HG03432 (cell line): Measurements from ENCODE around the gene DMRT3.

Source experiments
- ATAC-seq: cut with Tn5 transposase; IDR thresholded peaks from one replicate; pipeline ENCODE4 v1.9.1; 2021; ENCODE audit warnings: mild to moderate bottlenecking, moderate library complexity; ENCODE audit not compliant: unreplicated experiment

DMRT3 gene

DNA sequence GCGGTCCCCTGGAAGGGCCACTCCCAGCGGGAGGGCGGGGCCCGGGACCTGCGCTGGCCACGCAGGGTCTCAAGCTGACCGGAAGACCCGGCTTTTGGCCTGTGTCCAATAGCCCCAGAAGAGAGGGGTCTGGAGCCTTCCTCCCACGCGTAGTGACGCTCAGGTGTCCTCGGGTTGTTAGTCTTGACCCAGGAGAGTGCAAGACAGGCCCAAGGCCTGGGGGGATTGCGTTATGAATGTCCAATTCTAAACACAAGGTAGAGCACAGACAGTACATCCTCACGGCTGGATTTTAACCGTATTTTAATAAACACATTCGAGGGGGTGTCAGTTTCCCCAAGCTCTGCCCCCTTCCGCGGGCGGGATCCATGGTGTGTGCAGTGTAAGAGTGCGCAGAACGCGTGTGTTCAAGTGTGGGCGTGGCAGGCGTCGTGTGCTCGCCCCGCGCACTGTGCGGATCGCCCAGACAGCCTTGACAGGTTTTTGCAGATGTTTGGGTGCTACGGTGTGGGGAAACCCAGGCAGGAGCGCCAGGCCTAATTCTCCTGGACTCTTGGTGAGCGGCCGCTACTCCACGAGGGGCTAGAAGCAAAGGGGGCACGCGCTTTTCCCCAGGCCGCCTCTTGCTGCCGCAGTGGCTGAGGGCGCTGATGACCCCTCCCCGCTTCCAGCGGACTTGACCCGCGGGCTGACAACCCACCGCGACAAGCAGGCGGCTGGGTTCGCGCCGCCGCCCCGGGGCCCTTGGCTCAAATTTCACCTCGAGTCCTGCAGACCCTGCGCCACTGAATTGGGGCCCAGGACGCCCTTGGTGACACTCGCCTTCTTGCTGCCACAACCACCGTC lies 6.1 kb upstream of the DMRT3 start:
- no peak for ATAC-seq

DNA sequence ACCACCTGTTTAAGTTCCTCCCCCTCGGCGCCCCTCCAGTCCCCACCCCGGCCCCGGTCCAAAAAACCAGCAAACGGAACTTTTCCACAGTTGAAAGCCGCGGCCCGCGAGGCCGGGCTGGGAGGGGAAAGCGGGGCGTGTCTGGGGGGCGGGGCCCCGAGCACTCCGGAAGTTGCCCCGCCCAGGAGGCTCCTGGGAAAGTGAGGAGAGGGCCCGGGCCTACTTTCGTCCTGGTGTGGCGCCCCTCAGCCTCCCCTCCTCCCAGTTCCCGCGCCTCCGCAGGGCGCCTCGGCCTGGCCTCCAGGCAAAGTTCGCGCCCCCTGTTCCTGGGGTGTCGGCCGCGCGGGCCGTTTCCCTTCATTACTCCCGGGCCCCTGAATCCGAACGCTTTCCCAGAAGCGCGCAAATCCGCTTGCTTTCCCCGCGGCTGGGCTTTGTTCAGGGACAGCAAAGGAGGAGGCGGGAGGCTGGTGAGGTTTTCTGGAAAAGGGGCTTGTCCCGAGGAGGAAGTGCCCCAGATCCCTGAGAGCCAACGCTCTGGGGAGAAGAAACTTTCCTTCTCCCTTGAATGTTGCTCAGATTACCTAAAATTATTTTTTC lies 4.5 kb upstream of the DMRT3 start:
- no peak for ATAC-seq

DNA sequence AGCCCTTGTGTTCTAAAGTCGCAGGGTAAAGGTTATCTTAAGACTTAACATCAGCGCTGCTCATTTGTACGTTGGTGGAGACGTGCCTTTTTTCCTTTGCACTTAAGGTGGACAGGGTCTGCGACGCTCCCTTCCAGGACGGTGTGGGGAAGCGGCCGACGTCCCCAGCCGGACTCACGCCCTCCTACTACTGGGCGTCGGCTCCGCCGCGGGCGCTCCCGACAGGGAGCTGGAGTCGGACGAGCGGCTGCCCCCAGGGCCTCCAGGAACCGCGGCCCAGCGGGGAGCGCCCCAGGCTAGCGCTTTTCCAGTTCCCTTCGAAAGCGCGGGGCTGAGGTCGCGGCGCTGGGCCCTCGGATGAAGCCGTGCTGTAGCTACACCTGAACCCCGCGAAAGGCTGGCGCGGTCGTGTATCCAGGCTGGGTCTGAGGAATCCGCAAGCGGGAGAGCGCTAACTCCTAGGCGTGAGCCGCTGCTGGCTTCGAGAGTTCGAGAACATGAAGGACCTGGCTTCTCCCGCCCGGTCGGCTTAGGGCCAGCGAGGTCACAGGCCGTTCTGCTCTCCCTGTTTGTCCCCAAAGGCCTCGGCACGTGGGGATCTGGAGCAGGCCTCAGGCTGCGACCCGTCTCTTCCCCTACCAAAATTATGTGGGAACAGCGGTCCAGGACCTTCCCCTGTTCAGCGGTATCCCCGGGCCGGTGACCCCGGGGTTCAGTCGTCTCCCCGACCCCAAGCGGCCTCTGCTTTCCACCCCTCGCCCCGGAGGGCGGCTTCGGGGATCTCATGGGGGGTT lies 3.8 kb upstream of the DMRT3 start:
- ATAC-seq: no peak

DNA sequence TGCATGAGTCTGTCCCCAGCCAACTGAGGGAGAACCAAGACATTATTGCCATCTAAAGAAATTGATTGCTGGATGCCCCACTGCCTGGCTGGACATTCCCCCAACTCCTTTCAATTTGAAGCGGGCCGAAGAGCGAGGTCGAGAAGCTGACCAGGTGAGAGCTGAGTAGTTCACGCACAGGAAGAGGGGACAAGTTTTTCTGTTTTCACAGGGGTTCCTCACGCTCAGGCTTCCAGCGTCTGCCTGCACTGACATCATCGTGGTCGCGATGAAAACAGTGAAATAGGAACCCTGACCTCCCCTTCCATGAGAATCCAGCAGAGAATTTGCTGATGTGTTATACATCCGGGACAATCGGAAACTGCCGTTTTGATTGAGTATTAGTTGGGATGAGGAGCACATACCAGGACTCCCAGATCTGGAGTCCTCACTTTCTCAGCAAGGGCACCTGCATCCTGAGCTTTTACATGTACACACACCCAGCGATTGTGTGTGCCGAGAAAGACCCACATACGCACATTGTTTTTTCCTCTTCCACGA lies 3.1 kb upstream of the DMRT3 start:
- no peak for ATAC-seq

DNA sequence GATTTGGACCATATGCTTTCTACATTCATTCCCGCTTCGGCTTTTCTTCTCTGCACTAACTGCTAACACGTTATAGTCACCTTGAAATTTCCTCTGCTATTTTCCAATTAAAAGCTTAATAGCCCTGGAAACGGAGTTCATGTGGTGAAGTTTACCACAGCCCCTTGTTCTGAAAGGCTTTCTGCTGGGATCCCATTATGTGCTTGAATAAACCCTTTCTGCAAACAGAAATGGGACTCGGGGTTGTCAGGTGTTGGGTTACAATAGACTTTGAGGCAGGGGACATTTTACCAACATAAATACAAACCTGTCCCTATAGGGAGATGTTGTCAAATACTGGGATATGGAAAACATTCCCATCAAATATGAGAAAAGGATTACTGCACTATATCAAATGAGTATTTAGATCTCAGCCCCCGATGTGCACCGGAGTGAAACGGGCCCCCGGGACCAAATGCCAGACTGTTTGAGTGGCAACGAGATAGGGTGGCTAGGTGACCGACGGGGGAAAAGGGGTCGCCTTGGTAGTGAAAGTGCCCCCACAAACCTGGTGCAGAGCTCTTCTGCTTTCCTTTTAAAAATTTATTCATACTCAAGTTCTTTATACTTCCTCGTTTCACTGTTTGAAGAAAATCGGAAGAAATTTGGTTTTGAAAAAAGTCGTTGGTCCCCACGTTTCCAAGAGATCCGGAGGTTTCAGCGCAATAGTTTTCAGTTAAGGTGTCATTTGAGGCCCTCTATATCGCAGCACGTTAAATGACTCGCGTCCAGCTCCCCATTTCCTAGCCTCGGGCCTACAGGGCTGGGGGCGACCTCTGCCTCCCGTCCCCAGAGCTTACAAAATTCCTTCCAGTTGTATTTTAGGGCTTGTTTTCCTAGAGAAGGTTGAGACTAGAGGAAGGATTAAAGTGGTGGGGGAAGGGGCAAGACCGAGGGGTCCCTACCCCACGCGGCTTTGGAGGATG lies 2.1 kb upstream of the DMRT3 start:
- ATAC-seq: no peak

DNA sequence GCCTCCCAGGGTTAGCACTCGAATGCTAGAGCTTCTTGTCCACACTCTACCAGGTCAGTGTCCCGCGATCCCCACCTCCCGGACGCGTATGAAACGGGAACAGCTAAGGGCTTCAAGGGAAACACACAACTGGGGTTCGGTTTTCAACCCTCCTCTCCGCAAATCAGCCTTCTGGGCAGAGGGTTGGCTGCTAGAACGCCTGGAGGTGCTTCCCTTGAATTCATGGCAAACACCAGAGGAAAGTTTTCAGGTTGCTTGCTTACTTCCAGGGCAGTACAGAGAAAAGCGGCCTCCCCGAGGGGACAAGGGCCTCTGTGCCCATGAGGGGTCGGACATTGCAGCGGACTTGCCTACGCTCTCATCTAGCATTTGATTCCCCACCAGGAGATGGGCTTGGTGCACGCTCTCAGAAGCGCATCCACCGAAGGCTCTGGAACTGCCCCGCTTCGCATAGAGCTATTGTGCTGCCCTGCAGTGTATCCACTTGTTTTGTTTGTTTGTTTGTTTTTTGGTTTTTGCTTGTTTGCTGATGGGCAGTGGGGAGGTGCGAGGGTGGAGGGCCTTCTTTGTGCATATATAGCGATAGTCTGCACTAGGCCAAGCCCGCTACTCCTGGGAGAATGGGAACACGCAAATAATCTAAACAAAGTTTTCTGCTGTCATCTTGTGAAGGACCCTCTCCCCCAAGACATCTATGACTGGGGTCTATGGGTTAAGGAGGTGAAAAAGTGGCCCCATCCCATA lies 1.3 kb upstream of the DMRT3 start:
- no peak for ATAC-seq

DNA sequence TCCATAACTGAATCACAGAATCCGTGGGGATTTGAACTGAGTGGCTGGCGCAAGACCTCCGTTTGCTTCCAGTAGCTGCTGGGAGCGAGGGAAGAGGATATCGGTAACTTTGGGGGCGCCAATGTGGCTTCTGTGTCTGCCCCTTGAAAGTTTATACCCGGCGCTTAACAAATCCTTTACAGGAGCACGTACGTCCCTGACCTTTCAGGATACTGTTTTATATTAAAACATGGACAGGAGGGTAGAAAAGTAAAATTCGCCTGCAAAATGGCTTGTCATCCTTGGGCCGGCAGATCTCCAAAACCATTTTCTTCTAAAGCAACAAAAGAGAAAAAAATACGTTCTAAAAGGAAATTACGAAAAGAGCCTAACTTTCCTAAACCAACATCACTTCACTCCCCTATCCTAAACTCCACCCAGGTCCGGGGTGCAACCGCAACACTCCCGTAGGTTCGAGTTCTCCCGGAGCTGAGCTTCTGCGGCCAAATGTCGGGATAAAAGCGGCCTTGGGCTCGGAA lies 656 bp upstream of the DMRT3 start:
- no peak for ATAC-seq

DNA sequence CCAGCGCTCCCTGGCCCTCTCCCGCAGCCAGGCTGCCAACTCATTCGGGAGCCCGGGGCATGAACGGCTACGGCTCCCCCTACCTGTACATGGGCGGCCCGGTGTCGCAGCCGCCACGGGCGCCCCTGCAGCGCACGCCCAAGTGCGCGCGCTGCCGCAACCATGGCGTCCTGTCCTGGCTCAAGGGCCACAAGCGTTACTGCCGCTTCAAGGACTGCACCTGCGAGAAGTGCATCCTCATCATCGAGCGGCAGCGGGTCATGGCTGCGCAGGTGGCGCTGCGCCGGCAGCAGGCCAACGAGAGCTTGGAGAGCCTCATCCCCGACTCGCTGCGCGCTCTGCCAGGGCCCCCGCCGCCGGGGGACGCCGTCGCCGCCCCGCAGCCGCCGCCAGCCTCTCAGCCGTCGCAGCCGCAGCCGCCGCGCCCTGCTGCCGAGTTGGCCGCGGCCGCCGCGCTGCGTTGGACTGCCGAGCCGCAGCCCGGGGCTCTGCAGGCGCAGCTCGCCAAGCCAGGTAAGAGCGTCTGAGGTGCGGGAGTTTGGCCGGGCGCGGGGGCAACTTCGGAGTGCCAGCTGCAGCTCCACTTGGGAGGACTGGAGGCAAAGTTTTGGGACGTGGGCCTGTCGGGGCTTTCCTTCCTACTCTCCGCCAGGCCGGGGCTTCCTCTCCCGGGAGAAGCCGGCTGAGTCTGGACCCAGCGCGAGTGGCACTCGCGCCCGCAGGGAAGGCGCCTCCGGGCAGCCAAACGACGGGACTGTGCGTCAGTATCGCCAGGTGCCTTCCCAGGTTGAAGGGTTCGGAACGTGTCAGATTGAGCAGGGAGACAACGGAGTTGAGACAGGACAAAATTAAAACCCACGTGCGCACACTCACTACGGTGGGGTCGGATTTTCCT lies 735 bp downstream of the DMRT3 start:
- ATAC-seq: no peak

DNA sequence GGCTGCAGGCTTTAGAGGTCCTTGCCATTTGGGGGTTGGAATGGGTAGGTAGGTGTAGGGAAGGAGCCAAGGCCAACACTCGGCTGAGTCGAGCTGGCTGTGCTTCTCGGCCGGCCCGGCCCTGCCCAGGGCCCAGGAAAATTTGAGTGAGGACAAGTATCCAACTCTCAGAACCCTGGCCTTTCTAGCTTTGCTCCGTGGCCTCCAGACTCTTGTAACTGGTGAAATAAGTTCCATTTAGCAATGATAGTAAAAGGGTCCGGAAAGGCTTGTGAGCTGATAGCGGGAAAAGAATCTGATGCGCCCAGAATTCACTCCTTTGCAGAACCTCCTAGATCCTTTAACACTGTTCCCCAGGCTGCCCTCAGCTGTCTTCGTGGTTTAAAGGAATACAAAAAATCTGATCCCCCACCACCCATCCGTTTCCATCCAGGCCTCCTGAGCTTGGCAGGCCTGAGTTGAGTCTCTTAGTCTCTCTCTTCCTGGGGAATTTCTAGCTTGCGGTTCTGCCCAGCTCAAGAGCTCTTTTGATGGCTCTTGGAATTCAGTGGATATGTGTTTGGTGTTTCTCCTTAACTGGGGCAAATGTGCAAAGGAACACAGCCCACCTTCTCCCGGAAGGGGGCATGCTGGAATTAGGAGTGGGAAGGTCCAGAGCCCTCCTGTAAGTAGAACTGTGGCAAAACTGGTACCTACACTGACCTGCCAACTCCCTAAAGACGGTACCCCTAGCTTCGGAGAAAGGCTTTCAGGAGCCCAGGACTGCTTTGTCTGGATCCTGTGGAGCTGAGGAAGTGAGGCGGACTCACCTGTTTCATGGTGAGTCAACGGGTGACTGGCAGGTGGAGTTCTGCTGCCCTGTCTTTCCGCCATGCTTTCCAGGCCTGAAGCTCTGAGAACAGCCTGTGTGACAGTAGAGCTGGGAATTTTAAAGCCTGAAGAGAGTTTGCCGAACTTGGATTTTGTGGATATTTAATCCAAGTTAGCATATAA lies 1.7 kb downstream of the DMRT3 start:
- no peak for ATAC-seq

DNA sequence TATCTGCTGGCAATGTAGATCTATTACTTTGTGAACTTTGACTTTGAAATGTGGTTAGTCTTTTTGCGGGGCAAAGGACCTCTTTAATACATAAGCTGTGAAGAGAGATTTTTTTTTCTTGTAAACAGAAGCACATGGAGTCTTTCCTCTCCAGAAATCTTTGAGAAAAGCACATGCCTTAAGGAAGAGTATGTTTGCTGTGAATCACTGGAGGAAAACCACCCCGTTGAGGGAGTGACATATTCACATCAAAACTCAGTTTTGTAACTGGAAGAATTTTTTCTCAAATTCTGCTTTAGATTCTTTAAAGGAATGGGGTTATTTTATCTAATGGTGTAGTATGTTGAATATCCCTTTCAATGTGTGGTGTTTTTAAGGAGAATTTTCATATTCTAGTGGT lies 3.5 kb downstream of the DMRT3 start:
- ATAC-seq: no peak

DNA sequence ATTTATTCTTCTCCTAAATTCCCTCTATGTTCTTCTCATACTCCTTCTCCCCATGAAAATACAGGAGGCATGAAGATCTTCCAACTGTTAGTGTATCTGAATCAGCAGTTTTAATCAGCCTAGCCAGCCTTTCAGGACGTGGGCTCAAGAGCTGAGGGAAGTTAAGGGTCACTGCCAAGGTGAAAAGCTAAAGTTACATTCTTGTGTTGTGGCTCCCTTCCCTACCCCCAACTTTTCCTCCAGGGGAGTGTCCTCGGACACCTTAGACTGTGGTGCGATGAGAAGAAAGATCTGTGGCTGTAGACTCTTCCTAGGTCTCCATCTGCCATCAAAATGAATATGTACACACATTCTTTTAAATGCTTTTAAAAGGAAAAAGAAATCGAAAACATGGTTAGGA lies 4.2 kb downstream of the DMRT3 start:
- ATAC-seq: no peak

DNA sequence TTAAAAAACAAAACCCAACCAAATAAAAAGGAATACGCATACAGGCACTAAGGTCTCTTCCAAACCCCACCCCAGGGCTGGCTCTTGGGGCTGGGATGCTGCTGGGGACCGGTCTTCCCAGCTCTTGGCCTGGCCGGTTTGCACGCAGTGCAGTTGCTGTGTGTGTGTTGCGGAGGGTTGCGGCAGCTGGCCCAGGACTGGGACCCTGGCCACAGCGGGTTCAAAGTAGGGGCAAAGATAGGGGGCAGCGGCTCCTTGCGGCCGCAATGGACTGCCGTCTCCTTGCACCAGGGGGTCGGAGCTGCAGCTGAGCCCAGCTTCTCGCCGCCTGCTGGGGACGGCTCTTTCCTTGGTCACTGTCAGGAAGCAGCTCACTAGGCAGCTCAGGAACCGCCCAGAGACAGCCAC lies 5.0 kb downstream of the DMRT3 start:
- ATAC-seq: no peak

DNA sequence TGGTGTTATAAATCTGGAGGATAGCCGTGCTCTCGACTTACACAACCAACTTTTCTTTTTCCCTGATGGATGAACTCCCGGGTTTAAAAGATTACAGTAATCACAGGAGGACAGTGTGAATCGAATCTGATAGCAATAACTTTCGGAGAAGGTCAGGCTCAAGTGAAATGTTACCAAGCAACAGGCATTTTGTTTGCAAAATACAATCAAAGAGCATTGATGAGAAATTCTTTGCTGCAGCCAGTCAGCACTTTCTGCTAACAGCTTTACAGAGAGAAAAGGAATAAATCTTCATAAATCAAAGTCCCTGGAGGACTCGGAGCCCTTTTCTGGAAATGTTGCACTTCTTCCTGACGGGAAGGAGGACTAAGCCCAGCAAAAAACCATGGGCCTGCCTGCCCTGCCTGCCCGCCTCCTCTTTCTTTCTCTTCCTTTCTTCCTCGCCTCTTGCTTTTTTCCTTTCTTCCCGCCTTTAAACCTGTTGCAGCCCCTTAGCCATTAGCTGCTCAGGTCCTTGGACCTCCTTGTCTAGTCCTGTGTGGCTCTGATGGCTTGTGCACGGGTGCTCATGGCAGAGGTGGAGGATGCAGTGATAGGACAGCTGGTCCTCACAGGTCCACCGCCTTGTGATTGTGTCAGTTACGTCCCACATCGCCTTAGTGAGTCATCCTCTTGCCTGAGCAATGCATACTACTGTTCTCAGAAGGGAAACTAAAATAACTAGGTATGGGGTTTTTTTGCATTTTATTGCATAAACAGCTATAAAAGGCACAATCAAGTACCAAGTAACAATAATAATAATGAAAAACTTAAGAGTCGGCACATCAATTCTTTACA lies 6.2 kb downstream of the DMRT3 start:
- no peak for ATAC-seq

DNA sequence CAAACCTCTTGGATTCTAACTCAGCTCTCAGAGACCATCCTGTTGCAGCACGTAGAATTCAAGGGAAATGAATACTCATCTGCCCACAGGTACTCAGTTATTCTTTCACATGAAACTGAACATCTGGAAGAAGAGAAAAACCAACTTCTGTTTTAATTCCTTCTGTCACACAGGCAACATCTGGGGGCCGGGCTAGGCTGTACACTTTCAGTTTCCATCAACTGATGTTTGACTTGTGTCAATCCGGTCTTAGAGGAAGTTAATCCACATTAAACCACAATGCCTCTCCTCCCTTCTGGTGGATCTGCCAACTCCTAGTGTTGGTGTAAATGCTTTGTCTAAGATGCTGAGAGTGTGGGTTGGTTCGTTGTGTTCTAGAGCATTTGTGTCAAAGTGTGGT lies 17.6 kb downstream of the DMRT3 start:
- ATAC-seq: peak; percentile 64

DNA sequence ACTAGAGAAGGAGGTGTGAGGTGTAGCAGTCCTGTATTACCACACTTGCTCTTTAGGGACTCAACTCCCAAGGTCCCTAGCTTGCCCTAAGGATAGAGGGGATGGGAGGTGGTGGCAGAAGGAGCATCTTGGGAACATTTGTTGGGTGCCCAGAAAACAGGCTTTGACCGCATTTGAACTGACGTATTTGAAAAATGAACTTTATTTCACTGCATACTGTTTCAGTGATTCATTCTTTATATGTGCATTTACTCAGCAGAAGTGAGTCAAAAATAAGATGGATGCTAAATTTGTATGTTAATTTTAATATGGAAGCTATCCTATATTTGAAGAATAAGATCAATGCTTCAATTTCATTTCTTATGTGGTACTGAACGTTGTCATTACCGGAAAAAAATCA lies 18.7 kb downstream of the DMRT3 start:
- ATAC-seq: no peak

DNA sequence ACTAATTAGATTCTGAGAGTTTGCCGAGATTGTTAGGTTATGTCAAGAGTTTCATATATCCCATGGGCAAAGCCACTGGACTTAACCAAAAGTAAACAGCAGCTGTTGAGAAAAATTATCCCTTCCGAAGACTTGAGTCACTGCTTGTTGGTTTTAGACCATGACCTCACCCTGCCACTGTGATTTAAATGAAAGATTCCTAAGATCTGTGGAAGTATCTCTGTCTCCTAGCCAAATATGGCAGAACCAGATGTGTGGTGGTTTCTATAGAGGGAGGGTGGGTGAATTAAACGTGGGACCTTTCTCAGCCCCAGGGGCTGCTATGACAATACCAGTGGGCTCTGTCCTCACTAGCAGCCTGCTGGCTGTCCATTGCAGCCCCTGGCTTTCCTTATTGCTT lies 19.3 kb downstream of the DMRT3 start:
- no peak for ATAC-seq
